ENCODE data around the gene KHNYN.

KHNYN gene

DNA sequence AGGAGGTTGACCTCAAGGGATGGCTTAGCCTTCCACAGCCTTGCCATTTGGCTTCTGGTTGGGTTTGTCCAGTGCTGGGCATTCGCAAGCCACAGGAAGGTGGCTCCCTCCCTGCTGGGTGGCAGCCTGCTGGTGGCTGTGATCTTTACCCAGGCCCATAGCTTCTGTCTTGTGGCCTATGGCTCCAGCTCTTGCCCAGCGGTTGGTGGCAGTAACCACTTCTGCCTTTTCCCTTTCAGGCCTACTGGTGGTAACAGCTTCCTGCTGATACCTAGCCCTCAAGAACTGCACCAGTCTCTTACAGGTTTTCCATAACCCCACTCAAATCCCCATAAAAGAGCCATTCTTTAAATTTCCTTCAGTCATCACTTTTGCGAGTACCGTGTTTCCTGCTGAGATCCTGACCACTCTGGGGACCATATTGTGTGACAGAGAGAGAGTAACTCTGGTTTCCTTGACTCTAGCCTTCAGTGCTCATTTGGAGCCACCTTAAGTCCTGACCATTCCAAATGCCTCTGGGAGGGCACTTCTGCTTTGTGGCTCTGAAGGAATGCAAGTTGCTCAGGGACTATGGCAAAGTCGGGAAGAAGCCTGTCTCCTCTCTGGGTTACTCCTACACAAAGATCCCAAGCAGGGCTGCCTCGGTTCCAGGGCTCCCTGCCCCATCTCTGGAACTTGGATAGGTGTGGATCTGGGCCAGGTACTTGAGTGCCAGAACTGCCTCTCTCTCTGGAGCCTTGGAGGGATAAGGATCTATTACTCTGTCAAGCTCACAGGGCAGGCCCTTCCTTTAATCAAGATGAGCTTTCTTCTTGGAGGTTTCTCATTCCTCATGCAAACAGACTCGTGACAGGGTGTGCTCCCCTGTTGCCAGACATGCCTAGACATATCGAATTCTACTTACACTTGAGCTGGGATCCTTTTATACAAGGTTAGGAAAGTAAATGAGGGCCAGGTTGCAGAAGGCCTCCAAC lies 33.9 kb upstream of the KHNYN start:
- TF ChIP-seq CTCF (IDR thresholded peaks at IDR 0.05; ENCODE audit: low read depth, low read length, missing control alignments) = no peak
- no peak overlapping the region for H3K4me3 ChIP-seq (replicated peaks; ENCODE audit: low read depth, low read length)
- DNase-seq (ENCODE audit: extremely low read depth, low read depth) = no peak

GRCh38 chr14:24397639-24398292 lies 32.0 kb upstream of the KHNYN start:
- H3K4me3 ChIP-seq (replicated peaks; ENCODE audit: low read depth, low read length) = no peak overlapping the region
- DNase-seq (ENCODE audit: extremely low read depth, low read depth) = no peak
- no peak for TF ChIP-seq CTCF (IDR thresholded peaks at IDR 0.05; ENCODE audit: low read depth, low read length, missing control alignments)

- DNase-seq (ENCODE audit: extremely low read depth, low read depth) = no peak
- no peak overlapping the region for H3K4me3 ChIP-seq (replicated peaks; ENCODE audit: low read depth, low read length)
Measured at GRCh38 chr14:24398293-24398652, 31.5 kb upstream of the KHNYN start.

GRCh38 chr14:24398653-24399446 lies 30.9 kb upstream of the KHNYN start, which contains the start of gene NYNRIN:
Gene NYNRIN (plus strand): TSS chr14:24399003. CDS start chr14:24399247, 244 bp downstream.
- TF ChIP-seq CTCF (IDR thresholded peaks at IDR 0.05; ENCODE audit: low read depth, low read length, missing control alignments) = no peak
- peak within 1 kb of the TSS; percentile 46 for H3K4me3 ChIP-seq (replicated peaks; ENCODE audit: low read depth, low read length)
- DNase-seq (ENCODE audit: extremely low read depth, low read depth) = no peak

More at GRCh38 chr14:24398293-24398652, 31.5 kb upstream of the KHNYN start:
- TF ChIP-seq CTCF (IDR thresholded peaks at IDR 0.05; ENCODE audit: low read depth, low read length, missing control alignments) = no peak

DNA sequence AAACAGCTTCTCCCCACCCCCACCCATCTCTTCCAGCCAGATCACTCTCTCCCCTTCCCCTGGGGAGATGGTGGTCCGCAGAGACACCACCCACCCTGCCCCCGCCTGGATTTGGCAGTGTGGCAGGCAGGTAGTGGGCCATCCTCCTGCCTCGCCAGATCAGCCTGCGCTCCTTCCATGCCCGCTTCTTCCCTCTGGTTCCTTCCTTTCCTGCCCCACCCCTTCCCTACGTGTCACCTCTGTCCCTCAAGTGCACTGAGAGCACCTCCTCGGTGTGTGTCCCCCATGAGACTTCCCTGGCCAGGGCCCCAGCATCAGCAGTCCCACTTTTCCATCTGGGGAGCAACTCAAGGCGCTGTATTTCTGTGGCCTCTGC lies 30.3 kb upstream of the KHNYN start:
- DNase-seq (ENCODE audit: extremely low read depth, low read depth) = no peak
- H3K4me3 ChIP-seq (replicated peaks; ENCODE audit: low read depth, low read length) = peak overlapping the region; percentile 46
- no peak for TF ChIP-seq CTCF (IDR thresholded peaks at IDR 0.05; ENCODE audit: low read depth, low read length, missing control alignments)

- DNase-seq (ENCODE audit: extremely low read depth, low read depth) = no peak
- peak overlapping the region; percentile 46; the same call in 1 of the 2 replicates for H3K4me3 ChIP-seq (replicated peaks; ENCODE audit: low read depth, low read length)
- no peak for TF ChIP-seq CTCF (IDR thresholded peaks at IDR 0.05; ENCODE audit: low read depth, low read length, missing control alignments)
Measured at GRCh38 chr14:24399999-24400718, 29.6 kb upstream of the KHNYN start.
